HepG2 (cell line): ENCODE results near the gene RNF208. TPM values are rescaled to one million over a fixed set of nuclear protein-coding genes. Genes with fewer than 3 reads are reported as not detected.

Experiments used
- ATF7 ChIP-seq, 2 experiments: fragments of 450-650 bp in 1 of 2; sonication (generic) in 1 of 2; formaldehyde crosslinking in 1 of 2; IDR thresholded peaks; 2 replicates each; pipeline versions ENCODE4 v1.4.0 to v1.6.1; 2016 to 2020; ENCODE audit warnings: antibody characterized with exemption in 1 of 2, mild to moderate bottlenecking in 1 of 2, missing genetic modification reagents in 1 of 2
- CENPT ChIP-seq: sonication (generic); formaldehyde crosslinking; IDR thresholded peaks from 2 replicates; pipeline ENCODE4 v1.8.0; 2022; ENCODE audit warnings: low read depth, mild to moderate bottlenecking, moderate library complexity, missing genetic modification reagents
- GZF1 ChIP-seq: sonication (generic); formaldehyde crosslinking; IDR thresholded peaks from 2 replicates; pipeline ENCODE4 v1.5.1; 2020; ENCODE audit warnings: mild to moderate bottlenecking, missing genetic modification reagents
- HOXA3 ChIP-seq: sonication (generic); formaldehyde crosslinking; IDR thresholded peaks from 2 replicates; pipeline ENCODE4 v1.5.0; 2020; ENCODE audit warnings: missing genetic modification reagents
- KMT2A ChIP-seq: sonication (generic); formaldehyde crosslinking; IDR thresholded peaks from 2 replicates; pipeline ENCODE4 v1.4.0; 2020; ENCODE audit warnings: missing genetic modification reagents
- NFIC ChIP-seq: IDR thresholded peaks from 2 replicates; pipeline ENCODE4 v1.6.1; 2012; ENCODE audit warnings: mild to moderate bottlenecking, low read length, inconsistent platforms
- PRPF4 ChIP-seq: fragments of 200-400 bp; formaldehyde crosslinking; IDR thresholded peaks from 2 replicates; pipeline ENCODE4 v1.6.1; 2016; ENCODE audit warnings: low read length, low read depth; ENCODE audit not compliant: poor library complexity, severe bottlenecking
- RARG ChIP-seq: sonication (generic); formaldehyde crosslinking; IDR thresholded peaks from 2 replicates; pipeline ENCODE4 v1.4.0; 2020; ENCODE audit warnings: low read depth, mild to moderate bottlenecking, missing genetic modification reagents
- REL ChIP-seq: sonication (generic); formaldehyde crosslinking; conservative IDR thresholded peaks from 2 replicates; pipeline ENCODE4 v1.8.0; 2022; ENCODE audit warnings: mild to moderate bottlenecking, missing genetic modification reagents, moderate library complexity
- RFX5 ChIP-seq: IDR thresholded peaks from 2 replicates; pipeline ENCODE4 v1.6.1; 2011; ENCODE audit warnings: low read depth, low read length, improper control_type of control experiment
- SIX4 ChIP-seq: sonication (generic); formaldehyde crosslinking; IDR thresholded peaks from 2 replicates; pipeline ENCODE4 v1.4.0; 2020; ENCODE audit warnings: missing genetic modification reagents
- SMC3 ChIP-seq: IDR thresholded peaks from 2 replicates; pipeline ENCODE4 v1.6.1; 2011; ENCODE audit warnings: low read length, improper control_type of control experiment
- SNRNP70 ChIP-seq: fragments of 200-400 bp; formaldehyde crosslinking; IDR thresholded peaks from 2 replicates; pipeline ENCODE4 v1.6.1; 2017; ENCODE audit warnings: mild to moderate bottlenecking, low read depth, low read length, moderate library complexity
- SOX6 ChIP-seq, 2 experiments: fragments of 450-650 bp in 1 of 2; sonication (generic) in 1 of 2; formaldehyde crosslinking in 1 of 2; IDR thresholded peaks; 2 replicates each; pipeline versions ENCODE4 v1.4.0 to v1.6.1; 2017 to 2020; ENCODE audit warnings: antibody characterized with exemption in 1 of 2, mild to moderate bottlenecking in 1 of 2, missing genetic modification reagents in 1 of 2
- ZBTB7B ChIP-seq: sonication (generic); formaldehyde crosslinking; IDR thresholded peaks from 2 replicates; pipeline ENCODE4 v1.4.0; 2020; ENCODE audit warnings: missing genetic modification reagents
- ZNF101 ChIP-seq: sonication (generic); formaldehyde crosslinking; IDR thresholded peaks from 2 replicates; pipeline ENCODE4 v1.4.0; 2020; ENCODE audit warnings: mild to moderate bottlenecking, low read depth, missing genetic modification reagents, borderline replicate concordance
- ZNF230 ChIP-seq: sonication (generic); formaldehyde crosslinking; IDR thresholded peaks from 2 replicates; pipeline ENCODE4 v1.4.0; 2020; ENCODE audit warnings: mild to moderate bottlenecking, missing genetic modification reagents
- ZNF430 ChIP-seq: sonication (generic); formaldehyde crosslinking; IDR thresholded peaks from 2 replicates; pipeline ENCODE4 v1.9.0; 2021; ENCODE audit warnings: mild to moderate bottlenecking, missing genetic modification reagents
- ZNF44 ChIP-seq: sonication (generic); formaldehyde crosslinking; IDR thresholded peaks from 2 replicates; pipeline ENCODE4 v1.5.1; 2020; ENCODE audit warnings: mild to moderate bottlenecking, missing genetic modification reagents
- ZNF501 ChIP-seq: sonication (generic); formaldehyde crosslinking; IDR thresholded peaks from 2 replicates; pipeline ENCODE4 v1.5.1; 2020; ENCODE audit warnings: mild to moderate bottlenecking, moderate library complexity, missing genetic modification reagents
- ZNF567 ChIP-seq: sonication (generic); formaldehyde crosslinking; IDR thresholded peaks from 2 replicates; pipeline ENCODE4 v1.8.1; 2023; ENCODE audit warnings: mild to moderate bottlenecking, missing genetic modification reagents, borderline replicate concordance
- ZNF570 ChIP-seq: sonication (generic); formaldehyde crosslinking; IDR thresholded peaks from 2 replicates; pipeline ENCODE4 v1.4.0; 2020; ENCODE audit warnings: mild to moderate bottlenecking, missing genetic modification reagents, borderline replicate concordance
- ZNF629 ChIP-seq: sonication (generic); formaldehyde crosslinking; conservative IDR thresholded peaks from 2 replicates; pipeline ENCODE4 v1.5.0; 2020; ENCODE audit warnings: missing genetic modification reagents
- ZNF746 ChIP-seq: sonication (generic); formaldehyde crosslinking; IDR thresholded peaks from 2 replicates; pipeline ENCODE4 v1.8.0; 2022; ENCODE audit warnings: mild to moderate bottlenecking, missing genetic modification reagents
- ZNF788 ChIP-seq: sonication (generic); formaldehyde crosslinking; IDR thresholded peaks from 2 replicates; pipeline ENCODE4 v1.5.0; 2020; ENCODE audit warnings: mild to moderate bottlenecking, missing genetic modification reagents, borderline replicate concordance
- polyA plus RNA-seq, 8 experiments: library from polyadenylated mRNA; depleted of rRNA in 3 of 8; stranded (reverse) in 7 of 8; unstranded in 1 of 8; fragments of >200 nt; fragmentation: Illumina TruSeq in 4 of 8; extraction: Trizol in 4 of 8; gene quantifications; 2 replicates each; pipeline versions ENCODE4 v1.2.1 to v1.2.3, GENCODE V29; 2011 to 2016; ENCODE audit warnings: low read depth in 4 of 8, missing spikeins in 1 of 8, mixed read lengths in 1 of 8; ENCODE audit not compliant: insufficient read depth in 1 of 8
- total RNA-seq, 5 experiments: library from RNA; depleted of rRNA; stranded (reverse); fragments of >200 nt; fragmentation: Illumina TruSeq; extraction: Trizol; gene quantifications; 2 replicates each; pipeline ENCODE4 v1.2.3, GENCODE V29; 2016; ENCODE audit warnings: low read depth in 1 of 5
- TF ChIP-seq, protein P1 (sequence below): sonication (generic); formaldehyde crosslinking; IDR thresholded peaks from 2 replicates; pipeline ENCODE4 v1.4.0; 2020; ENCODE audit warnings: low read depth, mild to moderate bottlenecking, missing genetic modification reagents
- TF ChIP-seq, protein P2 (sequence below): sonication (generic); formaldehyde crosslinking; IDR thresholded peaks from 2 replicates; pipeline ENCODE4 v1.4.0; 2020; ENCODE audit warnings: missing genetic modification reagents
- TF ChIP-seq, protein P3 (sequence below): sonication (generic); formaldehyde crosslinking; IDR thresholded peaks from 2 replicates; pipeline ENCODE4 v1.4.0; 2020; ENCODE audit warnings: missing genetic modification reagents

RNF208 gene
- total and polyA plus RNA-seq, 2 of the 13 experiments (the other 11 are each of a cell fraction or from before 2014, with no cell fraction given) = 1.6 to 2.1 TPM

DNA sequence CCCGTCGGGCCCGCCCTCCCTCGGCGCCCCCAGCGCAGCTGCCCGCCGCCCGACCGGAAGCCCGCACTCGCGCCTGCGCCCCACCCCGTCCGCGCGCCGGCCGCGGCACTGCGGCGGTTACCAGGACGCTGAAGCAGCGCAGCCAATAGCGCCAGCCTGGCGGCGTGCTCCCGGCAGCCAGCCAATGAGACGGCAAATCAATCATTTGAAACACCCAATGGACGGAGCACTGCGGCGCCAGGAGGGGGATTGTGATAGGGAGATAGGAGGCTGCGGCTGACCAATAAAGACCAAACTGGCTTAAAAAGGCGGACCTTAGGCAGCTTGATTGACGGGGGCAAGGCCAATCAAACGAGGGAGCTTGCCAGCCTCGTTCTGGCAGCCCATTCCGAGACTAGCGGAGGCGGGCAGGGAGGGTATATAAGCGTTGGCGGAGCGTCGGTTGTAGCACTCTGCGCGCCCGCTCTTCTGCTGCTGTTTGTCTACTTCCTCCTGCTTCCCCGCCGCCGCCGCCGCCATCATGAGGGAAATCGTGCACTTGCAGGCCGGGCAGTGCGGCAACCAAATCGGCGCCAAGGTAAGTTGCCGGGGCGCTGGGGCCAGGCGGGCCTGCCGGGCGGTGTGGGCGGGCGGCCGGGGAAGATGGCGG is 18.9 kb upstream of the RNF208 start, which contains the start of gene TUBB4B (continued):
- TF ChIP-seq GZF1 (CRISPR knock-in tag) (0 out of 2 replicates have a peak, but pooled peaks have one; percentile 43), REL (CRISPR knock-in tag) (no peak), ZNF101 (CRISPR knock-in tag) (no peak), ZNF567 (no peak), ZNF746 (CRISPR knock-in tag) (no peak; the same call in 1 of the 2 replicates), HOXA3 (CRISPR knock-in tag) (peak; percentile 65), ZNF430 (CRISPR knock-in tag) (0 out of 2 replicates have a peak, but pooled peaks have one; percentile 84), SNRNP70 (no peak), ZBTB7B (CRISPR knock-in tag) (no peak), ZNF788 (CRISPR knock-in tag) (no peak; the same call in 1 of the 2 replicates), SIX4 (peak; percentile 70; the same call in 1 of the 2 replicates), NFIC (no peak), PRPF4 (no peak), CENPT (no peak), ZNF629 (CRISPR knock-in tag) (0 out of 2 replicates have a peak, but pooled peaks have one; percentile 31), ZNF501 (CRISPR knock-in tag) (no peak), SMC3 (no peak), ZNF570 (CRISPR knock-in tag) (no peak), RARG (CRISPR knock-in tag) (0 out of 2 replicates have a peak, but pooled peaks have one; percentile 22), SOX6 (IDR thresholded peaks at IDR 0.05) (no peak), SOX6 (CRISPR knock-in tag; IDR thresholded peaks at IDR 0.05) (peak; percentile 7; the same call in 1 of the 2 replicates), ATF7 (IDR thresholded peaks at IDR 0.05) (no peak), ATF7 (CRISPR knock-in tag; IDR thresholded peaks at IDR 0.05) (no peak), ZNF44 (CRISPR knock-in tag) (no peak), KMT2A (CRISPR knock-in tag) (no peak), ZNF230 (CRISPR knock-in tag) (no peak), RFX5 (peak; percentile 40)
- TF ChIP-seq, protein P1, sequence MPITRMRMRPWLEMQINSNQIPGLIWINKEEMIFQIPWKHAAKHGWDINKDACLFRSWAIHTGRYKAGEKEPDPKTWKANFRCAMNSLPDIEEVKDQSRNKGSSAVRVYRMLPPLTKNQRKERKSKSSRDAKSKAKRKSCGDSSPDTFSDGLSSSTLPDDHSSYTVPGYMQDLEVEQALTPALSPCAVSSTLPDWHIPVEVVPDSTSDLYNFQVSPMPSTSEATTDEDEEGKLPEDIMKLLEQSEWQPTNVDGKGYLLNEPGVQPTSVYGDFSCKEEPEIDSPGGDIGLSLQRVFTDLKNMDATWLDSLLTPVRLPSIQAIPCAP (CRISPR knock-in tag) = no peak
- TF ChIP-seq, protein P2, sequence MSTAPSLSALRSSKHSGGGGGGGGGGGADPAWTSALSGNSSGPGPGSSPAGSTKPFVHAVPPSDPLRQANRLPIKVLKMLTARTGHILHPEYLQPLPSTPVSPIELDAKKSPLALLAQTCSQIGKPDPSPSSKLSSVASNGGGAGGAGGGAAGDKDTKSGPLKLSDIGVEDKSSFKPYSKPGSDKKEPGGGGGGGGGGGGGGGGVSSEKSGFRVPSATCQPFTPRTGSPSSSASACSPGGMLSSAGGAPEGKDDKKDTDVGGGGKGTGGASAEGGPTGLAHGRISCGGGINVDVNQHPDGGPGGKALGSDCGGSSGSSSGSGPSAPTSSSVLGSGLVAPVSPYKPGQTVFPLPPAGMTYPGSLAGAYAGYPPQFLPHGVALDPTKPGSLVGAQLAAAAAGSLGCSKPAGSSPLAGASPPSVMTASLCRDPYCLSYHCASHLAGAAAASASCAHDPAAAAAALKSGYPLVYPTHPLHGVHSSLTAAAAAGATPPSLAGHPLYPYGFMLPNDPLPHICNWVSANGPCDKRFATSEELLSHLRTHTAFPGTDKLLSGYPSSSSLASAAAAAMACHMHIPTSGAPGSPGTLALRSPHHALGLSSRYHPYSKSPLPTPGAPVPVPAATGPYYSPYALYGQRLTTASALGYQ = no peak
- TF ChIP-seq, protein P3, sequence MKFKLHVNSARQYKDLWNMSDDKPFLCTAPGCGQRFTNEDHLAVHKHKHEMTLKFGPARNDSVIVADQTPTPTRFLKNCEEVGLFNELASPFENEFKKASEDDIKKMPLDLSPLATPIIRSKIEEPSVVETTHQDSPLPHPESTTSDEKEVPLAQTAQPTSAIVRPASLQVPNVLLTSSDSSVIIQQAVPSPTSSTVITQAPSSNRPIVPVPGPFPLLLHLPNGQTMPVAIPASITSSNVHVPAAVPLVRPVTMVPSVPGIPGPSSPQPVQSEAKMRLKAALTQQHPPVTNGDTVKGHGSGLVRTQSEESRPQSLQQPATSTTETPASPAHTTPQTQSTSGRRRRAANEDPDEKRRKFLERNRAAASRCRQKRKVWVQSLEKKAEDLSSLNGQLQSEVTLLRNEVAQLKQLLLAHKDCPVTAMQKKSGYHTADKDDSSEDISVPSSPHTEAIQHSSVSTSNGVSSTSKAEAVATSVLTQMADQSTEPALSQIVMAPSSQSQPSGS (CRISPR knock-in tag) = 0 out of 2 replicates have a peak, but pooled peaks have one; percentile 67
